ENCODE data around the gene ADGRB3. TPM values are rescaled to one million over a fixed set of nuclear protein-coding genes. Genes with fewer than 3 reads are reported as not detected.

The ADGRB3 gene
- polyA plus RNA-seq, 1 of the 3 experiments (the other 2 are of a cell fraction): 0.12 TPM

GRCh38 chr6:69424581-69424980 lies 789.5 kb downstream of the ADGRB3 start:
- no peak for DNase-seq
- Histone ChIP-seq H3K27me3 (ENCODE audit: insufficient read depth) (no peaks in the 10 kb centered on the region), H3K9me3 (no peaks in the 10 kb centered on the region), H3K4me1 (ENCODE audit: control insufficient read depth in 1 of 2, insufficient read depth in 2 of 2, low read depth in 1 of 2, low read length in 1 of 2) (peaks cover 0 to 3% of the 10 kb centered on the region in 2 experiments; a peak in 2 of 4 replicates), H3K4me2 (no peak overlapping the region), H3K27ac (ENCODE audit: low read depth in 2 of 2, low read length in 1 of 2) (no peak overlapping the region), H3F3A (replicated peaks; ENCODE audit: insufficient read depth) (no peaks in the 10 kb centered on the region), H3K36me3 (replicated peaks in 1 of 2; ENCODE audit: control insufficient read depth in 1 of 2, insufficient read depth in 2 of 2, low read length in 1 of 2) (no peaks in the 10 kb centered on the region), H2AFZ (ENCODE audit: low read depth) (no peak overlapping the region), H4K20me1 (ENCODE audit: insufficient read depth) (no peaks in the 10 kb centered on the region), H3K4me3 (ENCODE audit: low read depth in 2 of 2, low read length in 1 of 2) (no peak overlapping the region), H3K9ac (no peak overlapping the region), H3K9me2 (no peaks in the 10 kb centered on the region), H3K79me2 (ENCODE audit: insufficient read depth) (no peaks in the 10 kb centered on the region)
- 42% methylated on average over 3 of the region's 3 CpGs for whole genome bisulfite sequencing (ENCODE audit: low lambda C conversion rate)
- ChIA-PET CTCF (no interaction called here), POLR2A (no interaction called here)
- TF ChIP-seq TAF1 (IDR thresholded peaks at IDR 0.05; ENCODE audit: borderline replicate concordance, low read depth, low read length) (no peak), RFX5 (IDR thresholded peaks at IDR 0.05; ENCODE audit: low read length) (no peak), IRF3 (IDR thresholded peaks at IDR 0.05; ENCODE audit: low read depth, low read length) (no peak), MAX (IDR thresholded peaks at IDR 0.05; ENCODE audit: low read depth) (no peak), RXRA (IDR thresholded peaks at IDR 0.05; ENCODE audit: borderline replicate concordance, low read depth) (no peak), TEAD4 (IDR thresholded peaks at IDR 0.05; ENCODE audit: borderline replicate concordance, insufficient read depth) (no peak), FOSL2 (IDR thresholded peaks at IDR 0.05; ENCODE audit: borderline replicate concordance, low read depth) (no peak), MXI1 (IDR thresholded peaks at IDR 0.05; ENCODE audit: low read depth, low read length) (no peak), SIN3A (IDR thresholded peaks at IDR 0.05; ENCODE audit: borderline replicate concordance, low read depth, low read length) (no peak), SMC3 (IDR thresholded peaks at IDR 0.05; ENCODE audit: low read depth, low read length) (no peak), TCF12 (IDR thresholded peaks at IDR 0.05) (no peak), GATA2 (CRISPR knock-in tag; IDR thresholded peaks at IDR 0.05) (no peak), USF2 (IDR thresholded peaks at IDR 0.05; ENCODE audit: borderline replicate concordance, low read depth, low read length) (no peak), POLR2AphosphoS5 (IDR thresholded peaks at IDR 0.05; ENCODE audit: low read depth, low read length) (no peak), FOXM1 (IDR thresholded peaks at IDR 0.05; ENCODE audit: low read depth) (no peak), REST (IDR thresholded peaks at IDR 0.05; ENCODE audit: low read depth, low read length) (no peak)
